Activated naive CD8-positive, alpha-beta T cell treated with anti-CD3 and anti-CD28 coated beads, Interleukin-2, amount 10 ng/mL, durations not matched to agents 7 days and 5 days (primary cell): ENCODE data around the gene WHRN. TPM values are rescaled to one million over a fixed set of nuclear protein-coding genes. Genes with fewer than 3 reads are reported as not detected.
A peak's percentile ranks its signal among the peaks of the same experiment; 100 is the strongest.

Source experiments
- ATAC-seq: fragments of 150-1000 bp; cut with Tn5 transposase; one replicate; pipeline ENCODE4 v1.10.0; 2021; ENCODE audit warnings: low read depth, moderate library complexity
- POLR2A ChIA-PET: fragments of 350-600 bp; sonication (Branson Sonifier 250); formaldehyde crosslinking; loops from one replicate; lab custom pipeline; 2021; ENCODE audit warnings: antibody characterized with exemption; lab: Charles Lee
- DNase-seq: peaks from one replicate; pipeline ENCODE4 v3.0.0; 2021
- H3K27ac Mint-ChIP-seq: one replicate; pipeline ENCODE4 v1.8.0; 2022; ENCODE audit warnings: mild to moderate bottlenecking, mixed read lengths
- H3K27me3 Mint-ChIP-seq: one replicate; pipeline ENCODE4 v1.8.0; 2022; ENCODE audit warnings: mild to moderate bottlenecking, moderate library complexity, mixed read lengths
- H3K36me3 Mint-ChIP-seq: one replicate; pipeline ENCODE4 v1.8.0; 2021; ENCODE audit warnings: mild to moderate bottlenecking, mixed read lengths
- H3K4me1 Mint-ChIP-seq: one replicate; pipeline ENCODE4 v1.8.0; 2021; ENCODE audit warnings: mixed read lengths
- H3K4me3 Mint-ChIP-seq: one replicate; pipeline ENCODE4 v1.8.0; 2022; ENCODE audit warnings: mild to moderate bottlenecking, moderate library complexity, mixed read lengths
- H3K9me3 Mint-ChIP-seq: one replicate; pipeline ENCODE4 v1.8.0; 2021; ENCODE audit warnings: mixed read lengths
- total RNA-seq, 2 experiments: library from RNA; stranded (reverse); gene quantifications; one replicate each; pipeline ENCODE4 v1.2.3, GENCODE V29; 2021

WHRN gene
- total RNA-seq, 2 experiments from 2014 or later = 10.5 TPM

GRCh38 chr9:114365194-114365593, 140.1 kb downstream of the WHRN start:
- H3K4me3 Mint-ChIP-seq = peak overlapping the region; percentile 63
- ATAC-seq = no peak

DNA sequence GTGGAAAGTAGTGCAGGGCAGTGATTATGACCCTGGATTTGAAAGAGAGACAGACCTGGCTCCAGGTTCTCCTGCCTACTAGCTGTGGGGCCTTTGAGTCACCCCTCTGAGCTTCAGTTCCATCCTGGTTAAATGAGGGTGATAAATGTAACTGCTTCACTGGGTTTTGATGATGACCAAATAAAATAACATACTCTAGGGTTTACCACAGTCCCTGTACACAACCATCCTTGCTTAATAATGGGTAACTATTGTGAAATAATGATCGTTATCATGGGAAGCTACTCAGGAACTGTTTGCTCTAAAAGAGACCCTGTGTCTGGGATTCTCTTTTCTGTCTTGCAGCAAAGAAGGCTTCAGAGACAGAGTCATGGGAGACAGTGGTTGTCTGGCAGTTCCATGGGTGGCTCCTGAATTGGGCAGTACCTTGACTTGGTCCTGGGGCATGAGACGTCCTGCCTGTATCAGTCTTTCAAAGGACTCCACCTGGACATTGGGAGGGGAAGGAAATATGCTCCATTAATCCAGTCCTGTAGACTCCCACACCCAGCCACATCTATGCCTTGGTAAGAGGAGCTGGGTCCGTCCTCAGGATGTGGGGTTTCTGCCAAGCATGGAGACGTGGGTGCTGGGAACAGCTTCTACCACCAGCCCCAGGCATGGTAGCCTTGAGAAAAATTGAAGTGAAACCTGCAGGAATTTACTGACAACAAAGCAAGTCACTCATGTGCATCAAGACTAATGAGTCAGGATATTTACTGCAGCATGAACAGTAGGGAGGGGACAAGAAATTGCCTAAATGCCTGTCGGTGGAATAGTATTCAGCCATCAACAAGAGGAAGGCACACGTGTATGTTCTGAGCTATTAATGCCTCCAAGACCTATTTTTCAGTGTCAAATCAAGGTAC, 140.9 kb downstream of the WHRN start:
- DNase-seq (no peak), ATAC-seq (no peak)
- H3K27ac Mint-ChIP-seq = peak overlapping the region; percentile 90
- POLR2A ChIA-PET = interaction anchor here (1.0 to 15.1 kb wide), 7 partner anchors 8 to 31 kb away, joined by 4 to 637 read pairs (median 5); partner anchors contain the start of gene AKNA
- peaks cover 80% of the 10 kb centered on the region for H3K4me1 Mint-ChIP-seq
- H3K9me3 Mint-ChIP-seq = no peaks in the 10 kb centered on the region
- H3K27me3 Mint-ChIP-seq = no peaks in the 10 kb centered on the region
- peak overlapping the region; percentile 63 for H3K4me3 Mint-ChIP-seq
- peaks cover 74% of the 10 kb centered on the region for H3K36me3 Mint-ChIP-seq

More at GRCh38 chr9:114365194-114365593, 140.1 kb downstream of the WHRN start:
- DNase-seq = no peak
- Mint-ChIP-seq H3K27me3 (no peaks in the 10 kb centered on the region), H3K36me3 (peaks cover 73% of the 10 kb centered on the region), H3K4me1 (peaks cover 80% of the 10 kb centered on the region), H3K9me3 (no peaks in the 10 kb centered on the region), H3K27ac (peak overlapping the region; percentile 90)
- POLR2A ChIA-PET = interaction anchor here (1.7 to 15.1 kb wide), 3 partner anchors 7 to 20 kb away, joined by 4 to 637 read pairs (median 23); partner anchors contain the start of gene AKNA

DNA sequence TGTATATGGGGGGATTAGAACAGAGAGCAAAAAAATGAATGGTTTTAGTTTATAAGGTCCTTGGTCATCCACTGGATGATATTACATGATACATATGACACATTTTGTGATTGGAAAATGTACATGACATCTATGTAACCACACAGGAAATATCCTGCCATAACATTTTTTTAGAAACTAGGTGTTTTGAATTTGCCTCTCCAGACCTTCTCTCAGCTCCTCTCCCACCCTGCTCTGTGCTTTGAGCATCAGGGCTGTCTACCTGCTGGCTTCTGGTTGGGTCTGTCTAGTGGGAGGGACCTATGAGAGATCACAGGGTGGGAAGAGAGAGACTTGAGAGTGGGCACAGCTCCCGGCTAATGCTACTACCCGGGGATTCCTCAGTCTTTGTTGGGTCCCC, 141.8 kb downstream of the WHRN start:
- ATAC-seq = peak; percentile 57
- Mint-ChIP-seq H3K4me3 (peak overlapping the region; percentile 63), H3K36me3 (peaks cover 71% of the 10 kb centered on the region), H3K4me1 (peaks cover 74% of the 10 kb centered on the region), H3K9me3 (no peaks in the 10 kb centered on the region), H3K27me3 (no peaks in the 10 kb centered on the region), H3K27ac (peak overlapping the region; percentile 90)
- DNase-seq = no peak
- POLR2A ChIA-PET = interaction anchor here (0.6 to 15.1 kb wide), 8 partner anchors 9 to 32 kb away, joined by 3 to 637 read pairs (median 4); partner anchors contain the start of gene AKNA

DNA sequence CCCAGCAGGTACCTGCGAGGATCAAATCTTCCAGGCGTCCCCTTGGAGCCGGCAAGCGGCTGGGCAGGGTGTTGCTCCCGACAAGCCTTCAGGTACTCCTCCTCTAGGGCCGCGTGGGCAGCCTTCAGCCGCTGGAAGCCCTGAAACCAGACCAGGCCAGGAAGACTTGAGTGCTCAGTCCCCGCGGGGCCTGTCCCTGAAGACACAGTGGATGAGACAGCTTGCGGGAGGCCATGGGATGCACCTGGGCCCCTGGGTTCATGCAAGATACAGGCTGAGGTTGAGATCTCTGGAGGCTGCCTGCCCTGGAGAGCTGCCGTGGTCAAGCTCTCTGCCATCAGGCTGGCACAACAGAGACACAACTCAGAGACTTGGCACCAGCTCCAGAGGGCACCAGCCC, 142.9 kb downstream of the WHRN start:
- POLR2A ChIA-PET = interaction anchor here (1.0 to 15.1 kb wide), 4 partner anchors 9 to 23 kb away, joined by 3 to 637 read pairs (median 14); partner anchors contain the start of gene AKNA

GRCh38 chr9:114361542-114361941, 143.7 kb downstream of the WHRN start:
- no peak for DNase-seq
- no peaks in the 10 kb centered on the region for H3K9me3 Mint-ChIP-seq
- H3K27ac Mint-ChIP-seq = peak overlapping the region; percentile 89
- POLR2A ChIA-PET = interaction anchor here (1.5 to 15.1 kb wide), 3 partner anchors 9 to 24 kb away, joined by 4 to 637 read pairs (median 23); partner anchors contain the start of gene AKNA
- no peak overlapping the region for H3K4me3 Mint-ChIP-seq
- no peaks in the 10 kb centered on the region for H3K27me3 Mint-ChIP-seq
- no peak for ATAC-seq
- peaks cover 65% of the 10 kb centered on the region for H3K4me1 Mint-ChIP-seq
- peaks cover 67% of the 10 kb centered on the region for H3K36me3 Mint-ChIP-seq

More for the DNA sequence above, 142.9 kb downstream of the WHRN start:
- Mint-ChIP-seq H3K36me3 (peaks cover 70% of the 10 kb centered on the region), H3K4me1 (peaks cover 70% of the 10 kb centered on the region), H3K27me3 (no peaks in the 10 kb centered on the region), H3K27ac (peak overlapping the region; percentile 90), H3K9me3 (no peaks in the 10 kb centered on the region), H3K4me3 (no peak overlapping the region)
- no peak for ATAC-seq
- no peak for DNase-seq

GRCh38 chr9:114359801-114360200, 145.5 kb downstream of the WHRN start:
- no peak for ATAC-seq
- POLR2A ChIA-PET = interaction anchor here (0.7 kb wide), 1 partner anchor 26 kb away, joined by 3 read pairs; no protein-coding TSS in a partner anchor
- Mint-ChIP-seq H3K4me1 (peaks cover 55% of the 10 kb centered on the region), H3K9me3 (no peaks in the 10 kb centered on the region), H3K4me3 (no peak overlapping the region), H3K27ac (peak overlapping the region; percentile 89), H3K36me3 (peaks cover 55% of the 10 kb centered on the region), H3K27me3 (no peaks in the 10 kb centered on the region)
- no peak for DNase-seq

DNA sequence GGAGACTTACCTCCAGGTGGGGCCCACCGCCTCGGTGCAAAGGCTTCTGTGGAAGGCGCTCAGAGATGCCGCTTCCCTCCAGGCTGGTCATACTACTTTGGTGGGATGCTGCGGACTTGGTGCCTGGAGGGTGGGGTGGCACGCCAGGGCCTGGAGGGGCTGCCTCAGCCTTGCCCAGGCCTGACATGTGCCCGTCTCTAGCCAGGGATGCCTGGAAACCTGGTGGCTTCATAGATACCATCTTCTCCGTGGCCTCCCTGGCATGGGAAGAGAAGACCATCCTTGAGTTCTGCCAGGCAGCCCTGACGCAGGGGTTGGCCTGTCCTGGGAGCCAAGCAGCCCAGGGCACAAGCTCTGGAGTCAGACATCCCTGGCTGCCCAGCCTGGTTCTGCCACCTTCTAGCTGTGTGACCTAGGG, 147.4 kb downstream of the WHRN start:
- no peak for DNase-seq
- no peak overlapping the region for H3K27ac Mint-ChIP-seq
- H3K4me3 Mint-ChIP-seq = no peak overlapping the region
- POLR2A ChIA-PET = interaction anchor here (1.0 to 1.2 kb wide), 2 partner anchors 10 to 35 kb away, joined by 3 to 4 read pairs; no protein-coding TSS in a partner anchor
- H3K4me1 Mint-ChIP-seq = peaks cover 42% of the 10 kb centered on the region
- no peaks in the 10 kb centered on the region for H3K9me3 Mint-ChIP-seq
- peaks cover 39% of the 10 kb centered on the region for H3K36me3 Mint-ChIP-seq
- no peaks in the 10 kb centered on the region for H3K27me3 Mint-ChIP-seq
- no peak for ATAC-seq

DNA sequence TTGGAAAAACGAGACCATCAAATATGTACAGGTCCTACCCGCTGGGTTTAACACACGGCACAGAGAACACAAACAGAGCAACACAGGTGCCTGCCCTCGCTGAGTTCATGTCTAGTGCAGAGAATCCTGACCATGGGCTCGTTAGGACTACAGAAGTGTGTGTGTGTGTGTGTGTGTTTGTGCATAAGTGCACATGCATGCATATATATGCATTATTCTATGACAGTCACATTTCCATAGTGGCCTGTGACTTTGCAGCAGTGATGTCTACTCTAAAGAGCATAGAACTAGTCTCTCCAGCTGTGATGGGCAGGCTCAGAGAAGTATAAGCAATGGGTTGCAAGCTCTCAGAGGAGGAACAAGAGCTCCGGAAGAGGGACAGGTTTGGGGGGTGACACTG, 147.9 kb downstream of the WHRN start:
- POLR2A ChIA-PET = interaction anchor here (1.2 kb wide), 1 partner anchor 10 kb away, joined by 4 read pairs; no protein-coding TSS in a partner anchor
- no peak for ATAC-seq
- H3K36me3 Mint-ChIP-seq = peaks cover 41% of the 10 kb centered on the region
- no peak overlapping the region for H3K4me3 Mint-ChIP-seq
- DNase-seq = no peak
- peaks cover 42% of the 10 kb centered on the region for H3K4me1 Mint-ChIP-seq
- no peaks in the 10 kb centered on the region for H3K27me3 Mint-ChIP-seq
- no peaks in the 10 kb centered on the region for H3K9me3 Mint-ChIP-seq
- peak overlapping the region; percentile 68 for H3K27ac Mint-ChIP-seq

GRCh38 chr9:114356792-114357191, 148.5 kb downstream of the WHRN start:
- POLR2A ChIA-PET = interaction anchor here (0.9 to 10.2 kb wide), 4 partner anchors 11 to 39 kb away, joined by 3 to 137 read pairs (median 3); partner anchors contain the start of gene AKNA
- Mint-ChIP-seq H3K36me3 (peaks cover 44% of the 10 kb centered on the region), H3K9me3 (no peaks in the 10 kb centered on the region), H3K4me1 (peaks cover 44% of the 10 kb centered on the region), H3K27me3 (no peaks in the 10 kb centered on the region), H3K4me3 (no peak overlapping the region), H3K27ac (peak overlapping the region; percentile 17)
- ATAC-seq (no peak), DNase-seq (no peak)

DNA sequence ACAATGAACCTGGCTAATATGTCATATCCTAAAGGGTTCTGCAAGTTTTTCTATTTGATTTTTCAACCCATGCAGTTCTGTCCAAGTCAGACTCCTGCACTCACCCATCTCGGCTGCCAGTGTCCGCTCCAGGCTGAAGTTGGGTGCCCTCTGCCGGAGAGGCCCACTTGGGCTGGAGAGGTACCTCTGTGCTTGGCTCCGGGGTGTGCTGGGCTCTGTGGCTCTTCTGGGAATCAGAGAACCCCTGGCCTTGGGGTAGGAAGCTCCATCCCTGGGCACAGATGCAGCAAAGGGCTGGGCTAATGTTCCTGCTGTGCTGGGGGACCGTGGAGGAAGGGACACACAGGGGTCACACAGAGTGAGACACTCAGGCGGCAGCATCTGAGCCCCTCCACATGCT, 149.5 kb downstream of the WHRN start:
- H3K4me3 Mint-ChIP-seq = no peak overlapping the region
- POLR2A ChIA-PET = interaction anchor here (0.9 to 10.2 kb wide), 3 partner anchors 12 to 40 kb away, joined by 3 to 137 read pairs (median 3); partner anchors contain the start of gene AKNA
- peaks cover 43% of the 10 kb centered on the region for H3K4me1 Mint-ChIP-seq
- peaks cover 36% of the 10 kb centered on the region for H3K36me3 Mint-ChIP-seq
- H3K9me3 Mint-ChIP-seq = no peaks in the 10 kb centered on the region
- DNase-seq (no peak), ATAC-seq (no peak)
- no peak overlapping the region for H3K27ac Mint-ChIP-seq
- H3K27me3 Mint-ChIP-seq = no peaks in the 10 kb centered on the region

Other genes with a start within 250 kb of the WHRN start
- gene ORM1, start 182.4 kb downstream of the WHRN start, total RNA-seq = not detected
- gene ORM2, start 175.6 kb downstream of the WHRN start, total RNA-seq = not detected
- 100 to 1,000 TPM; 482 to 492 TPM for gene AKNA, start 117.5 kb downstream of the WHRN start, total RNA-seq
- gene ATP6V1G1, start 82.3 kb upstream of the WHRN start, total RNA-seq = 10 to 100 TPM; 95.8 to 96.7 TPM
- 10 to 100 TPM; 22.0 to 23.1 TPM for gene TMEM268, start 105.8 kb upstream of the WHRN start, total RNA-seq
- not detected for gene TEX53, start 152.3 kb upstream of the WHRN start, total RNA-seq
- not detected for gene TEX48, start 176.7 kb upstream of the WHRN start, total RNA-seq